CD4-positive, alpha-beta T cell treated with Interleukin-6 at 100 ng/mL for 8 hours (primary cell): ENCODE data around the gene UQCRH.
"Not testable (repeated sequence)": the region's sequence is repeated elsewhere in the genome, so short reads cannot be mapped to it uniquely, and the experiment has no call there.

ENCODE experiments used
- DNase-seq: peaks from one replicate; pipeline ENCODE4 v3.0.0-alpha.2; 2020; ENCODE audit warnings: mixed read lengths, low spot score

The UQCRH gene

GRCh38 chr1:46300673-46301405 is 2.7 kb upstream of the UQCRH start:
- no peak for DNase-seq

GRCh38 chr1:46301406-46301807 is 2.1 kb upstream of the UQCRH start:
- no peak for DNase-seq

- DNase-seq = peak; percentile 35
Measured at GRCh38 chr1:46301808-46302640, 1.5 kb upstream of the UQCRH start.

- DNase-seq = no peak
Measured at GRCh38 chr1:46302641-46303037, 859 bp upstream of the UQCRH start.

GRCh38 chr1:46303872-46304326 is 401 bp downstream of the UQCRH start:
- no peak for DNase-seq

GRCh38 chr1:46306159-46306530 is 2.6 kb downstream of the UQCRH start:
- no peak for DNase-seq

GRCh38 chr1:46309401-46310159 is 6.1 kb downstream of the UQCRH start:
- DNase-seq = no peak

- DNase-seq = no peak
Measured at GRCh38 chr1:46310321-46310720, 6.8 kb downstream of the UQCRH start.

GRCh38 chr1:46315669-46316403 is 12.3 kb downstream of the UQCRH start:
- no peak for DNase-seq

GRCh38 chr1:46317323-46317722 is 13.8 kb downstream of the UQCRH start:
- no peak for DNase-seq

GRCh38 chr1:46319301-46319700 is 15.8 kb downstream of the UQCRH start:
- DNase-seq = not testable (repeated sequence)

- DNase-seq = not testable (repeated sequence)
Measured at GRCh38 chr1:46319960-46320914, 16.7 kb downstream of the UQCRH start.

GRCh38 chr1:46322191-46322590 is 18.7 kb downstream of the UQCRH start:
- not testable (repeated sequence) for DNase-seq

- DNase-seq = not testable (repeated sequence)
Measured at GRCh38 chr1:46325285-46326076, 22.0 kb downstream of the UQCRH start.

- DNase-seq = not testable (repeated sequence)
Measured at GRCh38 chr1:46328182-46328581, 24.7 kb downstream of the UQCRH start.

- not testable (repeated sequence) for DNase-seq
Measured at GRCh38 chr1:46329807-46330206, 26.3 kb downstream of the UQCRH start.

- not testable (repeated sequence) for DNase-seq
Measured at GRCh38 chr1:46330381-46330780, 26.9 kb downstream of the UQCRH start.

GRCh38 chr1:46331786-46332540 is 28.5 kb downstream of the UQCRH start:
- DNase-seq = not testable (repeated sequence)
